ENCODE results near the gene NVL. TPM values are rescaled to one million over a fixed set of nuclear protein-coding genes. Genes with fewer than 3 reads are reported as not detected.

Gene NVL
- total and polyA plus RNA-seq, 3 experiments from 2014 or later = 23.0 to 46.5 (median 41.6) TPM

GRCh38 chr1:224201383-224201782, 128.6 kb downstream of the NVL start:
- no peaks in the 10 kb centered on the region for H3K9me3 Mint-ChIP-seq
- no peaks in the 10 kb centered on the region for H3K27me3 Mint-ChIP-seq
- Histone ChIP-seq H3K36me3 (ENCODE audit: insufficient read depth, low read length) (no peaks in the 10 kb centered on the region), H3K27ac (ENCODE audit: low read depth, low read length) (no peak overlapping the region), H3K4me1 (ENCODE audit: insufficient read depth, low read length) (peaks cover 10% of the 10 kb centered on the region), H3K4me3 (ENCODE audit: low read length) (no peak overlapping the region), H3K9me3 (ENCODE audit: low read length) (no peaks in the 10 kb centered on the region), H3K27me3 (ENCODE audit: insufficient read depth, low read length, poor library complexity, severe bottlenecking) (no peaks in the 10 kb centered on the region)
- no peak for DNase-seq
- ChIA-PET POLR2A (no interaction called here), CTCF (no interaction called here)
- no peaks in the 10 kb centered on the region for H3K36me3 Mint-ChIP-seq
- H3K4me1 Mint-ChIP-seq = peaks cover 10 to 13% (median 12%) of the 10 kb centered on the region in 3 donors
- peak overlapping the region in 3 of 8 donors; percentile 29 to 57 (median 35) for H3K27ac Mint-ChIP-seq
- no peak overlapping the region for H3K4me3 Mint-ChIP-seq

GRCh38 chr1:224199679-224200078, 130.3 kb downstream of the NVL start:
- no peak overlapping the region for H3K27ac ChIP-seq (ENCODE audit: low read depth, low read length)
- Mint-ChIP-seq H3K9me3 (no peaks in the 10 kb centered on the region), H3K4me3 (no peak overlapping the region), H3K4me1 (peaks cover 3 to 7% (median 4%) of the 10 kb centered on the region in 3 donors), H3K27ac (no peak overlapping the region), H3K27me3 (no peaks in the 10 kb centered on the region), H3K36me3 (peaks cover 3 to 8% (median 4%) of the 10 kb centered on the region in 3 donors)
- H3K27me3 ChIP-seq (ENCODE audit: insufficient read depth, low read length, poor library complexity, severe bottlenecking) = no peaks in the 10 kb centered on the region
- no peak for DNase-seq
- peaks cover 2% of the 10 kb centered on the region for H3K4me1 ChIP-seq (ENCODE audit: insufficient read depth, low read length)
- POLR2A ChIA-PET = no interaction called here
- CTCF ChIA-PET = no interaction called here
- no peaks in the 10 kb centered on the region for H3K36me3 ChIP-seq (ENCODE audit: insufficient read depth, low read length)
- no peak overlapping the region for H3K4me3 ChIP-seq (ENCODE audit: low read length)
- no peaks in the 10 kb centered on the region for H3K9me3 ChIP-seq (ENCODE audit: low read length)

GRCh38 chr1:224198572-224198971, 131.4 kb downstream of the NVL start:
- Mint-ChIP-seq H3K4me1 (peaks cover 0 to 4% (median 2%) of the 10 kb centered on the region in 3 donors), H3K9me3 (no peaks in the 10 kb centered on the region), H3K4me3 (no peak overlapping the region), H3K36me3 (peaks cover 9 to 15% (median 10%) of the 10 kb centered on the region in 3 donors), H3K27ac (peak overlapping the region in 1 of 8 donors; percentile 26), H3K27me3 (no peaks in the 10 kb centered on the region)
- ChIA-PET CTCF (no interaction called here), POLR2A (no interaction called here)
- Histone ChIP-seq H3K4me1 (ENCODE audit: insufficient read depth, low read length) (no peaks in the 10 kb centered on the region), H3K4me3 (ENCODE audit: low read length) (no peak overlapping the region), H3K27me3 (ENCODE audit: insufficient read depth, low read length, poor library complexity, severe bottlenecking) (no peaks in the 10 kb centered on the region), H3K27ac (ENCODE audit: low read depth, low read length) (no peak overlapping the region), H3K9me3 (ENCODE audit: low read length) (no peaks in the 10 kb centered on the region), H3K36me3 (ENCODE audit: insufficient read depth, low read length) (no peaks in the 10 kb centered on the region)
- DNase-seq = no peak

- ChIA-PET POLR2A (no interaction called here), CTCF (no interaction called here)
- H3K27ac Mint-ChIP-seq = peak overlapping the region in 4 of 8 donors; percentile 35 to 85 (median 50)
- peaks cover 9 to 27% (median 16%) of the 10 kb centered on the region in 3 donors for H3K36me3 Mint-ChIP-seq
- Histone ChIP-seq H3K9me3 (ENCODE audit: low read length) (no peaks in the 10 kb centered on the region), H3K27me3 (ENCODE audit: insufficient read depth, low read length, poor library complexity, severe bottlenecking) (no peaks in the 10 kb centered on the region), H3K4me1 (ENCODE audit: insufficient read depth, low read length) (no peaks in the 10 kb centered on the region), H3K4me3 (ENCODE audit: low read length) (no peak overlapping the region), H3K27ac (ENCODE audit: low read depth, low read length) (no peak overlapping the region), H3K36me3 (ENCODE audit: insufficient read depth, low read length) (peaks cover 4% of the 10 kb centered on the region)
- H3K4me3 Mint-ChIP-seq = no peak overlapping the region
- no peaks in the 10 kb centered on the region for H3K27me3 Mint-ChIP-seq
- no peak for DNase-seq
- no peaks in the 10 kb centered on the region for H3K9me3 Mint-ChIP-seq
- H3K4me1 Mint-ChIP-seq = peaks cover 2 to 7% (median 4%) of the 10 kb centered on the region in 3 donors
Measured at GRCh38 chr1:224196813-224197600, 133.0 kb downstream of the NVL start.

- CTCF ChIA-PET = interaction anchor here (1.1 to 1.7 kb wide), 3 partner anchors 10 to 41 kb away, joined by 4 to 5 read pairs (median 4); partner anchors contain the start of gene DEGS1
- Mint-ChIP-seq H3K4me1 (peaks cover 16 to 26% (median 22%) of the 10 kb centered on the region in 3 donors), H3K4me3 (no peak overlapping the region), H3K27ac (peak overlapping the region in 2 of 8 donors; percentile 38 to 62), H3K9me3 (peaks cover 0 to 2% (median 0%) of the 10 kb centered on the region in 5 donors), H3K36me3 (peaks cover 9 to 47% (median 23%) of the 10 kb centered on the region in 3 donors), H3K27me3 (no peaks in the 10 kb centered on the region)
- Histone ChIP-seq H3K4me3 (ENCODE audit: low read length) (no peak overlapping the region), H3K4me1 (ENCODE audit: insufficient read depth, low read length) (peaks cover 3% of the 10 kb centered on the region), H3K27me3 (ENCODE audit: insufficient read depth, low read length, poor library complexity, severe bottlenecking) (no peaks in the 10 kb centered on the region), H3K27ac (ENCODE audit: low read depth, low read length) (no peak overlapping the region), H3K36me3 (ENCODE audit: insufficient read depth, low read length) (peaks cover 11% of the 10 kb centered on the region), H3K9me3 (ENCODE audit: low read length) (no peaks in the 10 kb centered on the region)
- POLR2A ChIA-PET = interaction anchor here (0.5 to 0.6 kb wide), 2 partner anchors 9 to 49 kb away, joined by 3 to 7 read pairs; no protein-coding TSS in a partner anchor
- DNase-seq = no peak
Measured at GRCh38 chr1:224193319-224193966, 136.5 kb downstream of the NVL start.

- H3K4me3 Mint-ChIP-seq = no peak overlapping the region
- no peak for DNase-seq
- CTCF ChIA-PET = interaction anchor here (1.1 to 1.7 kb wide), 3 partner anchors 9 to 39 kb away, joined by 4 to 5 read pairs (median 4); partner anchors contain the start of gene DEGS1
- Histone ChIP-seq H3K27ac (ENCODE audit: low read depth, low read length) (no peak overlapping the region), H3K4me1 (ENCODE audit: insufficient read depth, low read length) (peaks cover 7% of the 10 kb centered on the region), H3K4me3 (ENCODE audit: low read length) (no peak overlapping the region), H3K36me3 (ENCODE audit: insufficient read depth, low read length) (peaks cover 11% of the 10 kb centered on the region), H3K27me3 (ENCODE audit: insufficient read depth, low read length, poor library complexity, severe bottlenecking) (no peaks in the 10 kb centered on the region), H3K9me3 (ENCODE audit: low read length) (no peaks in the 10 kb centered on the region)
- H3K4me1 Mint-ChIP-seq = peaks cover 22 to 35% (median 28%) of the 10 kb centered on the region in 3 donors
- H3K9me3 Mint-ChIP-seq = peaks cover 0 to 3% (median 0%) of the 10 kb centered on the region in 5 donors
- POLR2A ChIA-PET = interaction anchor here (0.5 kb wide), 1 partner anchor 136 kb away, joined by 3 read pairs; no protein-coding TSS in a partner anchor
- H3K36me3 Mint-ChIP-seq = peaks cover 9 to 52% (median 25%) of the 10 kb centered on the region in 3 donors
- no peaks in the 10 kb centered on the region for H3K27me3 Mint-ChIP-seq
- H3K27ac Mint-ChIP-seq = peak overlapping the region in 5 of 8 donors; percentile 35 to 84 (median 70)
Measured at GRCh38 chr1:224192082-224192788, 137.7 kb downstream of the NVL start.

GRCh38 chr1:224189561-224189960, 140.4 kb downstream of the NVL start:
- Histone ChIP-seq H3K36me3 (ENCODE audit: insufficient read depth, low read length) (peaks cover 11% of the 10 kb centered on the region), H3K27ac (ENCODE audit: low read depth, low read length) (no peak overlapping the region), H3K4me3 (ENCODE audit: low read length) (no peak overlapping the region), H3K4me1 (ENCODE audit: insufficient read depth, low read length) (peaks cover 27% of the 10 kb centered on the region), H3K9me3 (ENCODE audit: low read length) (no peaks in the 10 kb centered on the region), H3K27me3 (ENCODE audit: insufficient read depth, low read length, poor library complexity, severe bottlenecking) (no peaks in the 10 kb centered on the region)
- ChIA-PET POLR2A (no interaction called here), CTCF (interaction anchor here (1.8 kb wide), 1 partner anchor 73 kb away, joined by 4 read pairs; no protein-coding TSS in a partner anchor)
- Mint-ChIP-seq H3K27ac (peak overlapping the region in 2 of 8 donors; percentile 37 to 54), H3K4me3 (peak overlapping the region in 1 of 7 donors; percentile 6), H3K27me3 (no peaks in the 10 kb centered on the region), H3K36me3 (peaks cover 5 to 56% (median 23%) of the 10 kb centered on the region in 3 donors), H3K9me3 (peaks cover 0 to 3% (median 0%) of the 10 kb centered on the region in 5 donors), H3K4me1 (peaks cover 36 to 61% (median 49%) of the 10 kb centered on the region in 3 donors)
- no peak for DNase-seq
